ENCODE measurements around the gene MAP7D1. TPM values are rescaled to one million over a fixed set of nuclear protein-coding genes. Genes with fewer than 3 reads are reported as not detected.

MAP7D1 gene
- total and polyA plus RNA-seq, 2 of the 13 experiments (the other 11 are each of a cell fraction or from before 2014, with no cell fraction given) = 5.6 to 7.2 TPM

DNA sequence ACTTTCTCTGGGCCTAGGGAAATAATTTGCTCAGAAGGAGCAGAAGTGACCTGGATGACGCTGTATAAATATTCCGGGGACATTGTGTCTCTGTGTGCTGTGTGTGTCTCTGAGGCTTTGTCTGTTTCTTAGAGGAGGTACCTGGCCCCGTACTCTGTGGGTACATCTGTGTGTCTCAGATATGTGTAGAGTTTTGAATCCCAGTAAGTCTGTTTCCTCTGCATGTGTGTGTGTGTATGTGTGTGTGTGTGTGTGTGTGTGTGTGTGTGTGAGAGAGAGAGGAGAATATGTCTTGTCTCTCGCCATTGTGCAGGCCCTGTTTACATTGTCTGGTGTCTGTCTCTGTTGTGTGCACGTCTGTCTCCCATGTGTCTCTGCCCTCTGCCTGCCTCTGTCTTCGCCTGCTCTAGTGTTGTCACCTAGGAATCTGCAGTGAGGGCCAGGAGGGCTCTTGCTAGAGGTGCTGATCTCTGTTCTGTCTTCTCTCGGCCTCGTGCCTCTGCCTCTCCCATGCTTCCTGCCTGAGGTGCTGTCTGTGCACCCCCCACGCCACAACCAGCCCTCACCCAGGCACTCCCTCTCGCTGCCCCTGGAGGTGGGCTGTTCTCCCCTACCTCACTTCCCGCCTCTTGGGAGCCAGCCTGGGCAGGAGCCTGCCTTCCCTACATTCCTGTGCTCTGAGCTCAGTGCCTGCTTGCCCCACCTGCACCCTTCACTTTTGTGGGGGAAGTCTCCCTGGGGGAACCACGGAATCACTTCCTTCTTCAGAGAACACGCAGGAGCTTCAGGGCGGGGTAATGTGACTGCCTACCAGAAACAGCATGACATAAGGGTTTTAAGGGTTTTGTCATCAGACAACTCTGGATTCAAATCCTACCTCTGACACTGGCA lies 5.9 kb downstream of the MAP7D1 start:
- in situ Hi-C loops (cut with HindIII; ENCODE audit: extremely low pct_ligation_motif_present, low pct_unique_long_range_greater_than_20kb) = no loop called here

More for the DNA sequence above, 5.9 kb downstream of the MAP7D1 start:
- H3K4me3 ChIP-seq (replicated peaks in 1 of 3; ENCODE audit: insufficient read depth in 1 of 3, low read depth in 2 of 3, low read length in 3 of 3) = no peak overlapping the region
- ATAC-seq (no peak), FAIRE-seq (no peak), DNase-seq (ENCODE audit: low spot score) (no peak)
- H3K4me1 ChIP-seq (ENCODE audit: insufficient read depth, low read length) = peaks cover 33% of the 10 kb centered on the region
- no peaks in the 10 kb centered on the region; a peak in 1 of 5 replicates for H3K36me3 ChIP-seq (replicated peaks in 1 of 2; ENCODE audit: control insufficient read depth in 1 of 2, insufficient read depth in 2 of 2, low read length in 2 of 2)
- BruUV-seq (replicated peaks) = no TSS peak
- POLR2A ChIA-PET = interaction anchor here (1.1 to 1.3 kb wide), 2 partner anchors 12 to 62 kb away, joined by 6 to 7 read pairs; partner anchors contain the start of genes THRAP3 and TRAPPC3
- TF ChIP-seq, protein P1, sequence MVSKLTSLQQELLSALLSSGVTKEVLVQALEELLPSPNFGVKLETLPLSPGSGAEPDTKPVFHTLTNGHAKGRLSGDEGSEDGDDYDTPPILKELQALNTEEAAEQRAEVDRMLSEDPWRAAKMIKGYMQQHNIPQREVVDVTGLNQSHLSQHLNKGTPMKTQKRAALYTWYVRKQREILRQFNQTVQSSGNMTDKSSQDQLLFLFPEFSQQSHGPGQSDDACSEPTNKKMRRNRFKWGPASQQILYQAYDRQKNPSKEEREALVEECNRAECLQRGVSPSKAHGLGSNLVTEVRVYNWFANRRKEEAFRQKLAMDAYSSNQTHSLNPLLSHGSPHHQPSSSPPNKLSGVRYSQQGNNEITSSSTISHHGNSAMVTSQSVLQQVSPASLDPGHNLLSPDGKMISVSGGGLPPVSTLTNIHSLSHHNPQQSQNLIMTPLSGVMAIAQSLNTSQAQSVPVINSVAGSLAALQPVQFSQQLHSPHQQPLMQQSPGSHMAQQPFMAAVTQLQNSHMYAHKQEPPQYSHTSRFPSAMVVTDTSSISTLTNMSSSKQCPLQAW (CRISPR knock-in tag; IDR thresholded peaks at IDR 0.05) = no peak
- TF ChIP-seq ATF2 (CRISPR knock-in tag; IDR thresholded peaks at IDR 0.05) (no peak), CSRNP1 (CRISPR knock-in tag; IDR thresholded peaks at IDR 0.05) (no peak), ZNF333 (CRISPR knock-in tag; IDR thresholded peaks at IDR 0.05; ENCODE audit: borderline replicate concordance) (0 out of 2 replicates have a peak, but pooled peaks have one; percentile 39), ZNF768 (CRISPR knock-in tag; IDR thresholded peaks at IDR 0.05) (peak; percentile 16; the same call in 1 of the 2 replicates)
- TF ChIP-seq, protein P2, sequence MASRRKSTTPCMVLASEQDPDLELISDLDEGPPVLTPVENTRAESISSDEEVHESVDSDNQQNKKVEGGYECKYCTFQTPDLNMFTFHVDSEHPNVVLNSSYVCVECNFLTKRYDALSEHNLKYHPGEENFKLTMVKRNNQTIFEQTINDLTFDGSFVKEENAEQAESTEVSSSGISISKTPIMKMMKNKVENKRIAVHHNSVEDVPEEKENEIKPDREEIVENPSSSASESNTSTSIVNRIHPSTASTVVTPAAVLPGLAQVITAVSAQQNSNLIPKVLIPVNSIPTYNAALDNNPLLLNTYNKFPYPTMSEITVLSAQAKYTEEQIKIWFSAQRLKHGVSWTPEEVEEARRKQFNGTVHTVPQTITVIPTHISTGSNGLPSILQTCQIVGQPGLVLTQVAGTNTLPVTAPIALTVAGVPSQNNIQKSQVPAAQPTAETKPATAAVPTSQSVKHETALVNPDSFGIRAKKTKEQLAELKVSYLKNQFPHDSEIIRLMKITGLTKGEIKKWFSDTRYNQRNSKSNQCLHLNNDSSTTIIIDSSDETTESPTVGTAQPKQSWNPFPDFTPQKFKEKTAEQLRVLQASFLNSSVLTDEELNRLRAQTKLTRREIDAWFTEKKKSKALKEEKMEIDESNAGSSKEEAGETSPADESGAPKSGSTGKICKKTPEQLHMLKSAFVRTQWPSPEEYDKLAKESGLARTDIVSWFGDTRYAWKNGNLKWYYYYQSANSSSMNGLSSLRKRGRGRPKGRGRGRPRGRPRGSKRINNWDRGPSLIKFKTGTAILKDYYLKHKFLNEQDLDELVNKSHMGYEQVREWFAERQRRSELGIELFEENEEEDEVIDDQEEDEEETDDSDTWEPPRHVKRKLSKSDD (CRISPR knock-in tag; IDR thresholded peaks at IDR 0.05; ENCODE audit: low read depth) = no peak
- WGBS (ENCODE audit: low lambda C conversion rate) = 84% methylated on average over 14 of the region's 14 CpGs
- CTCF ChIA-PET (ENCODE audit: low intra/inter-chr PET ratio, low total read pairs) = no interaction called here
- no peaks in the 10 kb centered on the region for H3K27me3 ChIP-seq (ENCODE audit: control insufficient read depth in 1 of 2, insufficient read depth in 2 of 2, low read length in 2 of 2)
- H4K20me1 ChIP-seq (ENCODE audit: insufficient read depth, low read length) = no peaks in the 10 kb centered on the region
- peaks cover 5% of the 10 kb centered on the region for H3K79me2 ChIP-seq (ENCODE audit: insufficient read depth, low read length)
- H3K4me2 ChIP-seq (ENCODE audit: low read depth, low read length) = peak overlapping the region; percentile 21; the same call in 1 of the 2 replicates
- H3K9me3 ChIP-seq (ENCODE audit: low read length) = no peaks in the 10 kb centered on the region
- no peak overlapping the region for H3K27ac ChIP-seq (ENCODE audit: extremely low read length, insufficient read depth, low read length)
- 0 out of 2 replicates have a peak overlapping the region, but pooled peaks have one; percentile 26 for H3K9ac ChIP-seq (ENCODE audit: insufficient read depth, low read depth, low read length)
- intact Hi-C loops (cut with micrococcal nuclease; ENCODE audit: unreplicated experiment) = no loop called here
- H2AFZ ChIP-seq (ENCODE audit: low read length) = no peak overlapping the region
